Activated CD8-positive, alpha-beta memory T cell treated with anti-CD3 and anti-CD28 coated beads, Interleukin-2, amount 50 U/mL, for 48 hours (primary cell): ENCODE measurements around the gene SNX24.
"Not testable (repeated sequence)": the region's sequence is repeated elsewhere in the genome, so short reads cannot be mapped to it uniquely, and the experiment has no call there.

Source experiments
- DNase-seq: peaks from one replicate; pipeline ENCODE4 v3.0.0-alpha.2; 2020

Gene SNX24

GRCh38 chr5:122845229-122846050, at the start of gene SNX24:
SNX24 (plus strand) TSS chr5:122845613; CDS start chr5:122845634, 21 bp downstream.
- peak; percentile 81 for DNase-seq

- no peak for DNase-seq
These were observed 39.9 kb upstream of the SNX24 start for GRCh38 chr5:122805481-122805880.

GRCh38 chr5:122810405-122810804, 35.0 kb upstream of the SNX24 start:
- DNase-seq, result no peak

- DNase-seq, result no peak
These were observed 30.1 kb upstream of the SNX24 start for GRCh38 chr5:122815218-122815767.

GRCh38 chr5:122816756-122817155, 28.7 kb upstream of the SNX24 start:
- no peak for DNase-seq

GRCh38 chr5:122831984-122832383, 13.4 kb upstream of the SNX24 start:
- no peak for DNase-seq

- no peak for DNase-seq
These were observed 9.7 kb upstream of the SNX24 start for GRCh38 chr5:122835681-122836080.

GRCh38 chr5:122836947-122837346, 8.5 kb upstream of the SNX24 start:
- no peak for DNase-seq

GRCh38 chr5:122839731-122840130, 5.7 kb upstream of the SNX24 start:
- DNase-seq, result no peak

DNA sequence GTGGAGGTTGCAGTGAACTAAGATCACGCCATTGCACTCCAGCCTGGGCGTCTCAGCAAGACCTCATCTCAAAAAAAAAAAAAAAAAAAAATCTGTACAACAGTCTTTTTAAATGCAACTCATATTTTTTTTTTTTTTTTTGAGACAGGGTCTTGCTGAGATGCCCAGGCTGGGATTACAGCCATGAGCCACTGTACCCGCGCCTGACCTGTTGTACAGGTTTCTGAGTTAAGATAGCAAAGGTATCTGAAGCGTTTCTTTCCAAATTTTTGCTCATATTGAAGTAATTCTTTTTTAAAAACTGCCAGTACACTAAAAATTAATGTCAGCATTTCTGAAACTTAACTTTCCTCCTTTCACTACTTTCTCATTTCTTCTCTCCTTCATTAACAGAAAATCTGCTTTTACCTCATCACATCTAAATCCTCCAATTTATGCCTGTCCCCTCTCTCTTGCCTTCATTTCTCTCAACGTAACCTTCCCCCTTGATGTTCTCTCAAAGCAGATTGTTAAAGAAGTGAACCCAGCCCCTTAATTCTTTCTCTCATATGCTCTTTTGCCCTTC, 3.3 kb upstream of the SNX24 start:
- no peak for DNase-seq

GRCh38 chr5:122844136-122844909, 1.1 kb upstream of the SNX24 start:
- no peak for DNase-seq

DNA sequence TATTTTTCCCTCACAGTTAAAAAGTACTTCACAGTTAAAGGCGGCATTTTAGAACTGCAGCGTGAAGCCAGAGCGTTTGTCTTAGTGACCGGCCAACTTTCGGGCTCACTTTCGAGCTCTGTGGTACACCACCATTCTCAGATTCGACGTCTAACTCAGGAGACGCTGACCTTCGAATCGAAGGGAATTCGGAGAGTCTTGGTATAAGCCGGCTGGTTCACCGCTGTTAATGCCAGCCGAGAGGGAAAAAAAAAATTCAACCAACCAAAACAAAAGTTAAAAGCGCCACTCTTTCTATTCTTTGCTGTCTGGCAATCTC, 544 bp upstream of the SNX24 start:
- DNase-seq, result peak; percentile 54

DNA sequence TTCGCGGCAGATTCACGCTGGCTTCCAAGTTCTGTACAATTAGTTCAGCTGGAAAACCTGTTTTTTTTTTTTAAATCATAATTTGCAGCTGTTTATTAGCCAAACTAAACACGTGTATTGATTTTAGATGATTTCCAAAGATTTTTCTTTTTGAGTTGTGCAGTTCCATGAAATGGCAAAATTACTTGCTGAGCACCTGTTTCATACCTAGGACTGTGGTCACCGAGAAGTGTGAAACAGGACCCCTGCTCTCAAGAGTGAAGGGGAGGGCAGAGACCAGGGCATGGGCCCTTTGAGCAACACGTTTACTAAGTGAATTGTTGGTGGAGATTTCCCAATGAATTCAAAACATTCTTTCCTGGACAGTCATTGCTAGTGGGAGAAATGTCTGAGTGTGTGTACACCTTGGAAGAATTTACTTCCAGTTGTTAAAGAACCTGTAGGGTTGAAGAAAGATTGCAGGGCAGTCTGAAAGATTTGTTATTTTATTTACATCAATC, 688 bp downstream of the SNX24 start:
- no peak for DNase-seq

GRCh38 chr5:122847687-122848081, 2.3 kb downstream of the SNX24 start:
- no peak for DNase-seq

GRCh38 chr5:122849771-122850170, 4.4 kb downstream of the SNX24 start:
- no peak for DNase-seq

- DNase-seq, result not testable (repeated sequence)
These were observed 12.1 kb downstream of the SNX24 start for GRCh38 chr5:122857538-122857937.

GRCh38 chr5:122858451-122858850, 13.0 kb downstream of the SNX24 start:
- no peak for DNase-seq

- no peak for DNase-seq
These were observed 17.8 kb downstream of the SNX24 start for GRCh38 chr5:122863240-122863639.

GRCh38 chr5:122863721-122864120, 18.3 kb downstream of the SNX24 start:
- no peak for DNase-seq

DNA sequence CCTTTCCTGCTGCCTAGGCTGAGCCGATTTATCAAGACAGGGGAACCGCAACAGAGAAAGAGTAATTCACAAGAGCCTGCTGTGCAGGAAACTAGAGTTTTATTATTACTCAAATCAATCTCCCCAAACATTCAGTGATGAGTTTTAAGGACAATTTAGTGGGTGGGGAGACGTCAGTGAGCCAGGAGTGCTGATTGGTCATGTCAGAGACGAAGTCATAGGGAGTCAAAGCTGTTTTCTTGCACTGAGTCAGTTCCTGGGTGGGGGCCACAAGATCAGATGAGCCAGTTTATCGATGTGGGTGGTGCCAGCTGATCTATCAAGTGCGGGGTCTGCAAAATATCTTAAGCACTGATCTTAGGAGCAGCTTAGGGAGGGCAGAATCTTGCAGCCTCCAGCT, 19.0 kb downstream of the SNX24 start:
- DNase-seq, result no peak

- no peak for DNase-seq
These were observed 19.4 kb downstream of the SNX24 start for GRCh38 chr5:122864842-122865241.

GRCh38 chr5:122870219-122870856, 24.9 kb downstream of the SNX24 start:
- DNase-seq, result no peak

DNA sequence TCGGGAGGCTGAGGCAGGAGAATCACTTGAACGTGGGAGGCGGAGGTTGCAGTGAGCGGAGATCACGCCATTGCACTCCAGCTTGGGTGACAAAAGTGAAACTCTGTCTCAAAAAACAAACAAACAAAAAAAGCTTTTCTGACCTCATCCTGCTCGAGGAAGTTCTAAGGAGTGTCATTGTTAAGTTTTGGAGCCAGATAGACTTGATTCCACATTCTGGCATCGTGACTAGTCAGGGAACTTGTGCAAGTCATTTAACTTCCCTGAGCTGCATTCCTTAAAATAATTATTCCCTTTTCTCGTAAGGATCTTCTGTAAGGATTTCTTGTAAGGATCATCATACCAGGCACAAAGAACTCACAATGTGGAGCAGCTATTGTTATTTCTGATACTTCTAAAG, 26.2 kb downstream of the SNX24 start:
- DNase-seq, result no peak
